Ishikawa (cell line): Measurements from ENCODE around the gene SUPT16H.

ENCODE experiments used
- CREB1 ChIP-seq: IDR thresholded peaks from 2 replicates; pipeline ENCODE4 v1.6.1; 2012; ENCODE audit warnings: low read depth
- EP300 ChIP-seq: IDR thresholded peaks from 2 replicates; pipeline ENCODE4 v1.6.1; 2012; ENCODE audit warnings: borderline replicate concordance
- FOXM1 ChIP-seq: IDR thresholded peaks from 2 replicates; pipeline ENCODE4 v1.6.1; 2012; ENCODE audit warnings: low read depth, borderline replicate concordance
- NFIC ChIP-seq: IDR thresholded peaks from 2 replicates; pipeline ENCODE4 v1.6.1; 2012
- RAD21 ChIP-seq: IDR thresholded peaks from 2 replicates; pipeline ENCODE4 v1.6.1; 2012; ENCODE audit warnings: low read depth
- TAF1 ChIP-seq: IDR thresholded peaks from 2 replicates; pipeline ENCODE4 v1.6.1; 2012; ENCODE audit warnings: low read depth, mild to moderate bottlenecking
- YY1 ChIP-seq: IDR thresholded peaks from 2 replicates; pipeline ENCODE4 v1.6.1; 2012; ENCODE audit warnings: low read depth
- TF ChIP-seq, protein P1 (sequence below): IDR thresholded peaks from 2 replicates; pipeline ENCODE4 v1.6.1; 2012; ENCODE audit warnings: low read depth, mild to moderate bottlenecking
- TF ChIP-seq, protein P2 (sequence below): IDR thresholded peaks from 2 replicates; pipeline ENCODE4 v1.6.1; 2012

DNA sequence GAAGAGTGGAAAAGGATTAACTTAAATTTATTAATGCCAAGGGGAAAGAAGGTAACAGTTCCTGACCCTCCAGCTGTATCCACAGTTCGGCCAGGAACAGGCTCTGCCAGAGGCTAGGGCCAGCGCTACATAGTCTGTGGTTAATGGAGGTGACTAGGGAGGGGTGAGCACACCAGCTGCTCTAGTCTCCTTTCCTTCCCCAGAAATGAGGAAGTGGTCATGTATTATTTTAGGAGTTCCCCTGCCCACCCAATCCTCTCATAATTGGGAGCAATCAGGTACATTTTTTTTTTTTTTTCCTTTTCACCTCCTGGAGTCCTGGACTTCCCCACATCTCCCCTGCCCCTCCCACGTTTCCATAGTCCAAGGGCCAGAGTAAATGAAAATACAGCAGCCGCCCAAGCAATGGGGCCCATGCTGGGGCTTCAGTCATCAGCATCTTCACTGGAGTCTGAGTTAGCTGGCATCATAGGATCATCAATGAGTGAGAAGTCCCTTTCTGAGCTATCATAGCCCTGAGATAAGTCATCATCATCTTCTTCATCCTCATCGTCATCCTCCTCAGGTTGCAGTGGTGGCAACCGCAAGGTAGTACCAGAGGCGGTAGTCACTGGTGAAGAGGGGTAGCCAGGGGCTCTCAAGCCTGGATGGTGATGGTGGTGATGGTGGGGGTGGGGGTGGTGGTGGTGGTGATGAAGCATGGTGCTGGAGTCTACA is 1.5 kb upstream of the SUPT16H start:
- TF ChIP-seq EP300 (no peak), FOXM1 (no peak), TAF1 (no peak), RAD21 (no peak), CREB1 (no peak), NFIC (no peak), YY1 (no peak)
- TF ChIP-seq, protein P1, sequence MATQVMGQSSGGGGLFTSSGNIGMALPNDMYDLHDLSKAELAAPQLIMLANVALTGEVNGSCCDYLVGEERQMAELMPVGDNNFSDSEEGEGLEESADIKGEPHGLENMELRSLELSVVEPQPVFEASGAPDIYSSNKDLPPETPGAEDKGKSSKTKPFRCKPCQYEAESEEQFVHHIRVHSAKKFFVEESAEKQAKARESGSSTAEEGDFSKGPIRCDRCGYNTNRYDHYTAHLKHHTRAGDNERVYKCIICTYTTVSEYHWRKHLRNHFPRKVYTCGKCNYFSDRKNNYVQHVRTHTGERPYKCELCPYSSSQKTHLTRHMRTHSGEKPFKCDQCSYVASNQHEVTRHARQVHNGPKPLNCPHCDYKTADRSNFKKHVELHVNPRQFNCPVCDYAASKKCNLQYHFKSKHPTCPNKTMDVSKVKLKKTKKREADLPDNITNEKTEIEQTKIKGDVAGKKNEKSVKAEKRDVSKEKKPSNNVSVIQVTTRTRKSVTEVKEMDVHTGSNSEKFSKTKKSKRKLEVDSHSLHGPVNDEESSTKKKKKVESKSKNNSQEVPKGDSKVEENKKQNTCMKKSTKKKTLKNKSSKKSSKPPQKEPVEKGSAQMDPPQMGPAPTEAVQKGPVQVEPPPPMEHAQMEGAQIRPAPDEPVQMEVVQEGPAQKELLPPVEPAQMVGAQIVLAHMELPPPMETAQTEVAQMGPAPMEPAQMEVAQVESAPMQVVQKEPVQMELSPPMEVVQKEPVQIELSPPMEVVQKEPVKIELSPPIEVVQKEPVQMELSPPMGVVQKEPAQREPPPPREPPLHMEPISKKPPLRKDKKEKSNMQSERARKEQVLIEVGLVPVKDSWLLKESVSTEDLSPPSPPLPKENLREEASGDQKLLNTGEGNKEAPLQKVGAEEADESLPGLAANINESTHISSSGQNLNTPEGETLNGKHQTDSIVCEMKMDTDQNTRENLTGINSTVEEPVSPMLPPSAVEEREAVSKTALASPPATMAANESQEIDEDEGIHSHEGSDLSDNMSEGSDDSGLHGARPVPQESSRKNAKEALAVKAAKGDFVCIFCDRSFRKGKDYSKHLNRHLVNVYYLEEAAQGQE, result no peak
- TF ChIP-seq, protein P2, sequence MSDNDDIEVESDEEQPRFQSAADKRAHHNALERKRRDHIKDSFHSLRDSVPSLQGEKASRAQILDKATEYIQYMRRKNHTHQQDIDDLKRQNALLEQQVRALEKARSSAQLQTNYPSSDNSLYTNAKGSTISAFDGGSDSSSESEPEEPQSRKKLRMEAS, result no peak
